SU-DHL-6 (cell line): ENCODE results near the gene TMEM258.

ENCODE experiments used
- CTCF ChIP-seq: fragments of 200-600 bp; sonication (generic); IDR thresholded peaks from one replicate; pipeline ENCODE4 v1.5.1; 2017; ENCODE audit warnings: antibody characterized with exemption, mild to moderate bottlenecking, low read length, moderate library complexity; ENCODE audit not compliant: insufficient read depth, poor library complexity, severe bottlenecking
- EZH2phosphoT487 ChIP-seq: fragments of 200-600 bp; sonication (generic), shearing (Covaris generic); conservative IDR thresholded peaks from 2 replicates; pipeline ENCODE4 v1.6.1; 2018; ENCODE audit warnings: mild to moderate bottlenecking, antibody characterized with exemption, low read length, moderate library complexity, mixed read lengths

- no peak for TF ChIP-seq CTCF
- TF ChIP-seq EZH2phosphoT487, result no peak
Measured at GRCh38 chr11:61754534-61755482, 37.6 kb downstream of the TMEM258 start.
